ENCODE measurements around the gene HAGHL.

DNA sequence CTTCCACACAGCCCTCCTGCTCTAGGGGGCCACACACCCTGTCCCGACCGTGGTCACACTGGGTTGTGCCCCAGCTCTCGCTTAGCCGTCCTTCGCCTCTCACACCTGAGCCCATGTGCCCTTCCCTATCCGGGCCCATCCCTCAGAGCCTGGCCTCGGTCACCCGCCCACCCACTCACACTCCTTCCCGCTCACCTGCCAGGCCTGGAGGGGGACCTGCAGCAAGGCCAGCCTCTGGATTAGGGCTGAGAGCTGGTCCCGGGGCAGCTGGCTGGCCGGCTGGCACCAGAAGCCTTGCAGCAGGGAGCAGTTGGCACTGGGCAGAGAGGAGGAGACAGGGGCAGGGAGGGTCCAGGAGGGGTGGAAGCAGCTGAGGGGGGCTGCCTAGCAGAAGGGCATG is 51.5 kb downstream of the HAGHL start:
- TF ChIP-seq, protein P1, sequence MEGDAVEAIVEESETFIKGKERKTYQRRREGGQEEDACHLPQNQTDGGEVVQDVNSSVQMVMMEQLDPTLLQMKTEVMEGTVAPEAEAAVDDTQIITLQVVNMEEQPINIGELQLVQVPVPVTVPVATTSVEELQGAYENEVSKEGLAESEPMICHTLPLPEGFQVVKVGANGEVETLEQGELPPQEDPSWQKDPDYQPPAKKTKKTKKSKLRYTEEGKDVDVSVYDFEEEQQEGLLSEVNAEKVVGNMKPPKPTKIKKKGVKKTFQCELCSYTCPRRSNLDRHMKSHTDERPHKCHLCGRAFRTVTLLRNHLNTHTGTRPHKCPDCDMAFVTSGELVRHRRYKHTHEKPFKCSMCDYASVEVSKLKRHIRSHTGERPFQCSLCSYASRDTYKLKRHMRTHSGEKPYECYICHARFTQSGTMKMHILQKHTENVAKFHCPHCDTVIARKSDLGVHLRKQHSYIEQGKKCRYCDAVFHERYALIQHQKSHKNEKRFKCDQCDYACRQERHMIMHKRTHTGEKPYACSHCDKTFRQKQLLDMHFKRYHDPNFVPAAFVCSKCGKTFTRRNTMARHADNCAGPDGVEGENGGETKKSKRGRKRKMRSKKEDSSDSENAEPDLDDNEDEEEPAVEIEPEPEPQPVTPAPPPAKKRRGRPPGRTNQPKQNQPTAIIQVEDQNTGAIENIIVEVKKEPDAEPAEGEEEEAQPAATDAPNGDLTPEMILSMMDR (IDR thresholded peaks at IDR 0.05) = no peak
- no peak for TF ChIP-seq POLR2A (IDR thresholded peaks at IDR 0.05)

All from esophagus squamous epithelium (tissue), 4 donors.